GM18499 (cell line): ENCODE measurements around the gene ADGRL1.
"Not testable (repeated sequence)": the region's sequence is repeated elsewhere in the genome, so short reads cannot be mapped to it uniquely, and the experiment has no call there.

ENCODE experiments used
- ATAC-seq: cut with Tn5 transposase; IDR thresholded peaks from one replicate; pipeline ENCODE4 v1.9.1; 2021; ENCODE audit warnings: moderate number of reproducible peaks; ENCODE audit not compliant: insufficient read depth, unreplicated experiment

The ADGRL1 gene

GRCh38 chr19:14221345-14221744, 15.4 kb upstream of the ADGRL1 start:
- not testable (repeated sequence) for ATAC-seq

GRCh38 chr19:14218620-14219330, 12.8 kb upstream of the ADGRL1 start:
- ATAC-seq: no peak

GRCh38 chr19:14217886-14218285, 11.9 kb upstream of the ADGRL1 start:
- not testable (repeated sequence) for ATAC-seq

GRCh38 chr19:14214580-14214979, 8.6 kb upstream of the ADGRL1 start:
- no peak for ATAC-seq

- not testable (repeated sequence) for ATAC-seq
Observed at GRCh38 chr19:14210182-14210581, 4.2 kb upstream of the ADGRL1 start.

GRCh38 chr19:14209401-14209800, 3.4 kb upstream of the ADGRL1 start:
- not testable (repeated sequence) for ATAC-seq

GRCh38 chr19:14208496-14208895, 2.5 kb upstream of the ADGRL1 start:
- not testable (repeated sequence) for ATAC-seq

GRCh38 chr19:14207796-14208195, 1.8 kb upstream of the ADGRL1 start:
- ATAC-seq: not testable (repeated sequence)

GRCh38 chr19:14206737-14207726, 1.1 kb upstream of the ADGRL1 start:
- not testable (repeated sequence) for ATAC-seq

GRCh38 chr19:14206308-14206707, 339 bp upstream of the ADGRL1 start:
- not testable (repeated sequence) for ATAC-seq

- ATAC-seq: not testable (repeated sequence)
Observed at GRCh38 chr19:14204676-14205451, 1.1 kb downstream of the ADGRL1 start.

GRCh38 chr19:14204219-14204618, 1.8 kb downstream of the ADGRL1 start:
- not testable (repeated sequence) for ATAC-seq

GRCh38 chr19:14203788-14204187, 2.2 kb downstream of the ADGRL1 start:
- ATAC-seq: not testable (repeated sequence)

- no peak for ATAC-seq
Observed at GRCh38 chr19:14203177-14203576, 2.8 kb downstream of the ADGRL1 start.

- ATAC-seq: not testable (repeated sequence)
Observed at GRCh38 chr19:14201481-14201880, 4.5 kb downstream of the ADGRL1 start.

- ATAC-seq: not testable (repeated sequence)
Observed at GRCh38 chr19:14200147-14200841, 5.7 kb downstream of the ADGRL1 start.

- ATAC-seq: no peak
Observed at GRCh38 chr19:14198384-14199376, 7.3 kb downstream of the ADGRL1 start.

- ATAC-seq: no peak
Observed at GRCh38 chr19:14197882-14198281, 8.1 kb downstream of the ADGRL1 start.

- not testable (repeated sequence) for ATAC-seq
Observed at GRCh38 chr19:14197288-14197687, 8.7 kb downstream of the ADGRL1 start.
